SK-N-SH treated with all-trans-retinoic acid at 6 μM for 48 hours (cell line): ENCODE results near the gene LIMCH1.

Source experiments
- ATAC-seq: fragments of 200-7000 bp; cut with Tn5 transposase; 3 replicates; pipeline ENCODE4 v1.9.1; 2020; ENCODE audit warnings: mild to moderate bottlenecking, moderate library complexity
- ARNTL ChIP-seq: fragments of 450-650 bp; formaldehyde crosslinking; IDR thresholded peaks from 2 replicates; pipeline ENCODE4 v1.5.0; 2020; ENCODE audit warnings: low read depth, mild to moderate bottlenecking, moderate library complexity, borderline replicate concordance
- BACH2 ChIP-seq: fragments of 250-450 bp; sonication (Bioruptor Pico); IDR thresholded peaks from 2 replicates; pipeline ENCODE4 v1.9.0; 2021; ENCODE audit warnings: mild to moderate bottlenecking, borderline replicate concordance
- CSDC2 ChIP-seq: fragments of 250-450 bp; sonication (Bioruptor Pico); IDR thresholded peaks from 2 replicates; pipeline ENCODE4 v1.5.0; 2020; ENCODE audit warnings: mild to moderate bottlenecking, moderate library complexity
- GLIS3 ChIP-seq: fragments of 250-450 bp; sonication (Bioruptor Pico); IDR thresholded peaks from 2 replicates; pipeline ENCODE4 v1.5.0; 2020; ENCODE audit warnings: mild to moderate bottlenecking, moderate library complexity
- OSR1 ChIP-seq: fragments of 250-450 bp; sonication (Bioruptor Pico); IDR thresholded peaks from 2 replicates; pipeline ENCODE4 v1.8.0; 2022; ENCODE audit warnings: moderate library complexity, mild to moderate bottlenecking, inconsistent platforms
- POU6F1 ChIP-seq: fragments of 250-450 bp; sonication (Bioruptor Pico); IDR thresholded peaks from 2 replicates; pipeline ENCODE4 v1.8.0; 2021; ENCODE audit warnings: low read depth, mild to moderate bottlenecking, moderate library complexity, borderline replicate concordance
- PPARA ChIP-seq: fragments of 250-450 bp; sonication (Bioruptor Pico); IDR thresholded peaks from 2 replicates; pipeline ENCODE4 v1.5.0; 2020; ENCODE audit warnings: mild to moderate bottlenecking, borderline replicate concordance
- RARB ChIP-seq: fragments of 250-450 bp; sonication (Bioruptor Pico); IDR thresholded peaks from 2 replicates; pipeline ENCODE4 v1.8.0; 2021; ENCODE audit warnings: mild to moderate bottlenecking, moderate library complexity
- SNAI2 ChIP-seq: fragments of 250-450 bp; sonication (Bioruptor Pico); IDR thresholded peaks from 2 replicates; pipeline ENCODE4 v1.5.0; 2020; ENCODE audit warnings: mild to moderate bottlenecking, moderate library complexity
- TCF4 ChIP-seq: fragments of 250-450 bp; sonication (Bioruptor Pico); IDR thresholded peaks from 2 replicates; pipeline ENCODE4 v1.8.0; 2021; ENCODE audit warnings: mild to moderate bottlenecking, moderate library complexity, borderline replicate concordance
- TSHZ2 ChIP-seq: fragments of 250-450 bp; sonication (Bioruptor Pico); IDR thresholded peaks from 2 replicates; pipeline ENCODE4 v1.5.0; 2020; ENCODE audit warnings: mild to moderate bottlenecking, moderate library complexity
- ZC3H10 ChIP-seq: fragments of 250-450 bp; sonication (Bioruptor Pico); IDR thresholded peaks from 2 replicates; pipeline ENCODE4 v1.5.1; 2021; ENCODE audit warnings: mild to moderate bottlenecking, moderate library complexity
- ZFP3 ChIP-seq: fragments of 250-450 bp; sonication (Bioruptor Pico); IDR thresholded peaks from 2 replicates; pipeline ENCODE4 v1.5.0; 2020; ENCODE audit warnings: mild to moderate bottlenecking, moderate library complexity
- ZFP30 ChIP-seq: fragments of 450-650 bp; formaldehyde crosslinking; IDR thresholded peaks from 2 replicates; pipeline ENCODE4 v1.5.0; 2022; ENCODE audit warnings: mild to moderate bottlenecking, moderate library complexity
- ZNF565 ChIP-seq: fragments of 450-650 bp; formaldehyde crosslinking; conservative IDR thresholded peaks from 2 replicates; pipeline ENCODE4 v1.5.0; 2020; ENCODE audit warnings: low read depth, mild to moderate bottlenecking, moderate library complexity
- ZNF70 ChIP-seq: fragments of 450-650 bp; formaldehyde crosslinking; IDR thresholded peaks from 2 replicates; pipeline ENCODE4 v1.5.0; 2020; ENCODE audit warnings: mild to moderate bottlenecking, moderate library complexity
- ZNF8 ChIP-seq: fragments of 450-650 bp; formaldehyde crosslinking; IDR thresholded peaks from 2 replicates; pipeline ENCODE4 v1.5.0; 2020; ENCODE audit warnings: mild to moderate bottlenecking, moderate library complexity
- TF ChIP-seq, protein P1 (sequence below): fragments of 250-450 bp; sonication (Bioruptor Pico); IDR thresholded peaks from 2 replicates; pipeline ENCODE4 v1.8.0; 2020; ENCODE audit warnings: mild to moderate bottlenecking, moderate library complexity, borderline replicate concordance
- TF ChIP-seq, protein P2 (sequence below): fragments of 250-450 bp; sonication (Bioruptor Pico); IDR thresholded peaks from 2 replicates; pipeline ENCODE4 v1.5.1; 2021; ENCODE audit warnings: mild to moderate bottlenecking, moderate library complexity

LIMCH1 gene

DNA sequence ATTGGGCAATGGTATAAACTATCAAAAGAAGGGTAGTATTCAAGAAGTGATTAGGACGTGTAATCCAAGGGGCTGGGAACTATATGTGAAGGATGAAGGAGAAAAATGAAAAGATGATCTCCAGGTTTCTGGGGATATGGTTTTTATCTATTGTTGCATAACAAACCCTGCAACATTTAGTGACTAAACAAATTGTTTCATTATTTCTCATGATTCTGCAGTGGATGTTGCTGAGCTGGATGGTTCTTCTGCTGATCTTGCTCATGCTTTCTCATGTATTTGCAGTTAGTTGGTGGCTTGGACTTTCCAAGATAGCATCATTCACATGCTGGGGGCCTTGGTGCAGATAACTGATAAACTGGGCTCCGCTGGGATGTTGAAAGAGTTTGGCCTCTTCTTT is 181.5 kb downstream of the LIMCH1 start:
- TF ChIP-seq ZFP3 (CRISPR knock-in tag), result no peak
- no peak for TF ChIP-seq BACH2 (CRISPR knock-in tag)
- no peak for TF ChIP-seq ARNTL (CRISPR knock-in tag)
- no peak for TF ChIP-seq CSDC2 (CRISPR knock-in tag)
- no peak for TF ChIP-seq GLIS3 (CRISPR knock-in tag)
- TF ChIP-seq ZC3H10, result no peak
- TF ChIP-seq SNAI2, result no peak
- ATAC-seq, result no peak

DNA sequence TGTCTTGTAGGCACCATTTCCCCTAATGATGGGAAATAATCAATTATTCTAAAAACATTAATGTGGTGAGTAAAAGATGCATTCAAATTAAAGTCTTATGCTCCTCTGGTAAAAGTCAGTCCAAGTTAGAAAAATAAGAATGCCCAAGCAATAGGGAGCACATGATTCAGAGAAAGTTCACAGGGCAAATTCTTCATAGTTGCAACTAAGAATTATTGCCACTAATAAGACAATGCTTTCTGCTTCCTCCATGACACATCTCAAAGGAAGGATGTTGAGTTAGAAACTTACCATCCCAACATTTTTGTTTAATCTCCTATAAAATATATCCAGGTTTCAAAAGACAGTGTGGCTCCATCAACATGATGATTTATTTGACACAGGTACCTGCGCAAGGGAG is 184.2 kb downstream of the LIMCH1 start:
- no peak for ATAC-seq
- TF ChIP-seq ZNF565 (CRISPR knock-in tag) (no peak), ZNF8 (CRISPR knock-in tag) (no peak), ZNF70 (no peak), SNAI2 (no peak), PPARA (CRISPR knock-in tag) (no peak), ZFP30 (no peak), GLIS3 (CRISPR knock-in tag) (no peak), POU6F1 (CRISPR knock-in tag) (no peak), ZFP3 (CRISPR knock-in tag) (no peak), TSHZ2 (CRISPR knock-in tag) (no peak)
- TF ChIP-seq, protein P1, sequence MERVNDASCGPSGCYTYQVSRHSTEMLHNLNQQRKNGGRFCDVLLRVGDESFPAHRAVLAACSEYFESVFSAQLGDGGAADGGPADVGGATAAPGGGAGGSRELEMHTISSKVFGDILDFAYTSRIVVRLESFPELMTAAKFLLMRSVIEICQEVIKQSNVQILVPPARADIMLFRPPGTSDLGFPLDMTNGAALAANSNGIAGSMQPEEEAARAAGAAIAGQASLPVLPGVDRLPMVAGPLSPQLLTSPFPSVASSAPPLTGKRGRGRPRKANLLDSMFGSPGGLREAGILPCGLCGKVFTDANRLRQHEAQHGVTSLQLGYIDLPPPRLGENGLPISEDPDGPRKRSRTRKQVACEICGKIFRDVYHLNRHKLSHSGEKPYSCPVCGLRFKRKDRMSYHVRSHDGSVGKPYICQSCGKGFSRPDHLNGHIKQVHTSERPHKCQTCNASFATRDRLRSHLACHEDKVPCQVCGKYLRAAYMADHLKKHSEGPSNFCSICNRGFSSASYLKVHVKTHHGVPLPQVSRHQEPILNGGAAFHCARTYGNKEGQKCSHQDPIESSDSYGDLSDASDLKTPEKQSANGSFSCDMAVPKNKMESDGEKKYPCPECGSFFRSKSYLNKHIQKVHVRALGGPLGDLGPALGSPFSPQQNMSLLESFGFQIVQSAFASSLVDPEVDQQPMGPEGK (CRISPR knock-in tag), result no peak
- TF ChIP-seq, protein P2, sequence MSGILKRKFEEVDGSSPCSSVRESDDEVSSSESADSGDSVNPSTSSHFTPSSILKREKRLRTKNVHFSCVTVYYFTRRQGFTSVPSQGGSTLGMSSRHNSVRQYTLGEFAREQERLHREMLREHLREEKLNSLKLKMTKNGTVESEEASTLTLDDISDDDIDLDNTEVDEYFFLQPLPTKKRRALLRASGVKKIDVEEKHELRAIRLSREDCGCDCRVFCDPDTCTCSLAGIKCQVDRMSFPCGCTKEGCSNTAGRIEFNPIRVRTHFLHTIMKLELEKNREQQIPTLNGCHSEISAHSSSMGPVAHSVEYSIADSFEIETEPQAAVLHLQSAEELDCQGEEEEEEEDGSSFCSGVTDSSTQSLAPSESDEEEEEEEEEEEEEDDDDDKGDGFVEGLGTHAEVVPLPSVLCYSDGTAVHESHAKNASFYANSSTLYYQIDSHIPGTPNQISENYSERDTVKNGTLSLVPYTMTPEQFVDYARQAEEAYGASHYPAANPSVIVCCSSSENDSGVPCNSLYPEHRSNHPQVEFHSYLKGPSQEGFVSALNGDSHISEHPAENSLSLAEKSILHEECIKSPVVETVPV, result no peak

GRCh38 chr4:41723286-41723685 is 185.3 kb downstream of the LIMCH1 start:
- TF ChIP-seq TSHZ2 (CRISPR knock-in tag), result no peak
- TF ChIP-seq PPARA (CRISPR knock-in tag), result no peak
- no peak for TF ChIP-seq ZC3H10
- no peak for TF ChIP-seq ZNF8 (CRISPR knock-in tag)
- TF ChIP-seq BACH2 (CRISPR knock-in tag), result no peak
- TF ChIP-seq CSDC2 (CRISPR knock-in tag), result no peak
- no peak for TF ChIP-seq OSR1 (CRISPR knock-in tag)
- TF ChIP-seq RARB (CRISPR knock-in tag), result no peak
- TF ChIP-seq TCF4 (CRISPR knock-in tag), result no peak
- no peak for TF ChIP-seq GLIS3 (CRISPR knock-in tag)
- ATAC-seq, result no peak
